HepG2 (cell line): Measurements from ENCODE around the gene NINL. TPM values are rescaled to one million over a fixed set of nuclear protein-coding genes. Genes with fewer than 3 reads are reported as not detected.

Experiments used
- BCL3 ChIP-seq: sonication (generic); formaldehyde crosslinking; IDR thresholded peaks from 2 replicates; pipeline ENCODE4 v1.5.1; 2020; ENCODE audit warnings: mild to moderate bottlenecking, missing genetic modification reagents, moderate library complexity
- CREB1 ChIP-seq, 2 experiments: fragments of 450-650 bp in 1 of 2; IDR thresholded peaks; 2 replicates each; pipeline ENCODE4 v1.6.1; 2016 to 2017; ENCODE audit warnings: control low read depth in 1 of 2, mild to moderate bottlenecking in 1 of 2, missing compliant biosample characterization in 1 of 2, missing genetic modification characterization in 1 of 2
- ERF ChIP-seq: IDR thresholded peaks from 2 replicates; pipeline ENCODE4 v1.6.1; 2018; ENCODE audit warnings: missing biosample characterization, missing genetic modification reagents
- GFI1 ChIP-seq: sonication (generic); formaldehyde crosslinking; IDR thresholded peaks from 2 replicates; pipeline ENCODE4 v1.5.0; 2020; ENCODE audit warnings: missing genetic modification reagents, mild to moderate bottlenecking, borderline replicate concordance
- NFE2L1 ChIP-seq: sonication (generic); formaldehyde crosslinking; IDR thresholded peaks from 2 replicates; pipeline ENCODE4 v1.4.0; 2020; ENCODE audit warnings: missing genetic modification reagents, mild to moderate bottlenecking, borderline replicate concordance
- PLSCR1 ChIP-seq: sonication (generic); formaldehyde crosslinking; IDR thresholded peaks from 2 replicates; pipeline ENCODE4 v1.5.0; 2020; ENCODE audit warnings: missing genetic modification reagents, mild to moderate bottlenecking, borderline replicate concordance
- TIGD3 ChIP-seq: sonication (generic); formaldehyde crosslinking; IDR thresholded peaks from 2 replicates; pipeline ENCODE4 v1.5.1; 2020; ENCODE audit warnings: mild to moderate bottlenecking, missing genetic modification reagents, borderline replicate concordance
- WIZ ChIP-seq: sonication (generic); formaldehyde crosslinking; IDR thresholded peaks from 2 replicates; pipeline ENCODE4 v1.5.1; 2020; ENCODE audit warnings: mild to moderate bottlenecking, missing genetic modification reagents
- ZHX2 ChIP-seq, 2 experiments: sonication (generic) in 1 of 2; formaldehyde crosslinking in 1 of 2; IDR thresholded peaks; 2 replicates each; pipeline versions ENCODE4 v1.6.1 to v1.9.0; 2014 to 2022; ENCODE audit warnings: antibody characterized with exemption in 1 of 2, borderline replicate concordance in 1 of 2, inconsistent platforms in 1 of 2, low read depth in 1 of 2, missing genetic modification reagents in 1 of 2
- ZNF205 ChIP-seq: IDR thresholded peaks from 2 replicates; pipeline ENCODE4 v1.6.1; 2018; ENCODE audit warnings: missing biosample characterization, missing genetic modification reagents
- ZNF337 ChIP-seq: sonication (generic); formaldehyde crosslinking; IDR thresholded peaks from 2 replicates; pipeline ENCODE4 v1.5.1; 2020; ENCODE audit warnings: missing genetic modification reagents, low read depth, mild to moderate bottlenecking, borderline replicate concordance
- ZNF367 ChIP-seq: sonication (generic); formaldehyde crosslinking; IDR thresholded peaks from 2 replicates; pipeline ENCODE4 v1.4.0; 2020; ENCODE audit warnings: missing genetic modification reagents, borderline replicate concordance
- ZNF431 ChIP-seq: sonication (generic); formaldehyde crosslinking; IDR thresholded peaks from 2 replicates; pipeline ENCODE4 v1.9.0; 2022; ENCODE audit warnings: missing genetic modification reagents, low read depth, mild to moderate bottlenecking, borderline replicate concordance
- polyA plus RNA-seq, 8 experiments: library from polyadenylated mRNA; depleted of rRNA in 3 of 8; stranded (reverse) in 7 of 8; unstranded in 1 of 8; fragments of >200 nt; fragmentation: Illumina TruSeq in 4 of 8; extraction: Trizol in 4 of 8; gene quantifications; 2 replicates each; pipeline versions ENCODE4 v1.2.1 to v1.2.3, GENCODE V29; 2011 to 2016; ENCODE audit warnings: low read depth in 4 of 8, missing spikeins in 1 of 8, mixed read lengths in 1 of 8; ENCODE audit not compliant: insufficient read depth in 1 of 8
- total RNA-seq, 5 experiments: library from RNA; depleted of rRNA; stranded (reverse); fragments of >200 nt; fragmentation: Illumina TruSeq; extraction: Trizol; gene quantifications; 2 replicates each; pipeline ENCODE4 v1.2.3, GENCODE V29; 2016; ENCODE audit warnings: low read depth in 1 of 5
- TF ChIP-seq, protein P1 (sequence below): sonication (generic); formaldehyde crosslinking; IDR thresholded peaks from 2 replicates; pipeline ENCODE4 v1.4.0; 2020; ENCODE audit warnings: mild to moderate bottlenecking, missing genetic modification reagents
- TF ChIP-seq, protein P2 (sequence below): IDR thresholded peaks from 2 replicates; pipeline ENCODE4 v1.6.1; 2016; ENCODE audit warnings: low read depth, control low read depth

The NINL gene
- total and polyA plus RNA-seq, 2 of the 13 experiments (the other 11 are each of a cell fraction or from before 2014, with no cell fraction given), result 32.3 to 34.3 TPM

DNA sequence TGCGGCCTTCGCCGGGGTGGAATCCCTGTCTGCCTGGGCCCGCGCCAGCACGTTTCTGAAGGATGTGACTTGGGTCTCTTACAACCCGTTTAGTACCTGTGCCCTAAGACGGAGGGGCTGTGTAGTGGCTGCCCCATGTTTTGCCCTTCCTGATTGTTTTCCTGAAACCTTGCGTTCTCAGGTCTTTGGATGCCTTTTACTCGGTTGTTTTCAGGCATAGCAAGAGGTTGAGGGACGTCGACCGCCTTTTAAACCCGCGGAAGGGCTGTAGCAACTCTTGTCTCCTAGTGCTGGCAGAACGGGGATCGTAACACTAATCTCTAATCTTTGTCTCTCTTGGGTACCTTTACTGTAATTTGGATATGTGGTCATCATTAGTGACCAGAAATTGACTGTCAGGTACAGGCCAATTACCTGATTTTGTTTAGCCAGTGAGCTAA lies 39.2 kb upstream of the NINL start (continued):
- 0 out of 2 replicates have a peak, but pooled peaks have one; percentile 63 for TF ChIP-seq ZHX2 (IDR thresholded peaks at IDR 0.05; ENCODE audit: low read depth)
- TF ChIP-seq ZHX2 (CRISPR knock-in tag; IDR thresholded peaks at IDR 0.05; ENCODE audit: borderline replicate concordance), result no peak; the same call in 1 of the 2 replicates
- TF ChIP-seq ZNF205 (CRISPR knock-in tag), result 0 out of 2 replicates have a peak, but pooled peaks have one; percentile 48
- no peak for TF ChIP-seq ZNF367
- TF ChIP-seq ZNF431, result peak; percentile 94; the same call in 1 of the 2 replicates
- TF ChIP-seq, protein P1, sequence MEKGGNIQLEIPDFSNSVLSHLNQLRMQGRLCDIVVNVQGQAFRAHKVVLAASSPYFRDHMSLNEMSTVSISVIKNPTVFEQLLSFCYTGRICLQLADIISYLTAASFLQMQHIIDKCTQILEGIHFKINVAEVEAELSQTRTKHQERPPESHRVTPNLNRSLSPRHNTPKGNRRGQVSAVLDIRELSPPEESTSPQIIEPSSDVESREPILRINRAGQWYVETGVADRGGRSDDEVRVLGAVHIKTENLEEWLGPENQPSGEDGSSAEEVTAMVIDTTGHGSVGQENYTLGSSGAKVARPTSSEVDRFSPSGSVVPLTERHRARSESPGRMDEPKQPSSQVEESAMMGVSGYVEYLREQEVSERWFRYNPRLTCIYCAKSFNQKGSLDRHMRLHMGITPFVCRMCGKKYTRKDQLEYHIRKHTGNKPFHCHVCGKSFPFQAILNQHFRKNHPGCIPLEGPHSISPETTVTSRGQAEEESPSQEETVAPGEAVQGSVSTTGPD (CRISPR knock-in tag), result peak; percentile 0; the same call in 1 of the 2 replicates
- TF ChIP-seq ZNF337 (CRISPR knock-in tag), result no peak
- TF ChIP-seq GFI1 (CRISPR knock-in tag), result peak; percentile 78
- TF ChIP-seq BCL3 (CRISPR knock-in tag), result 0 out of 2 replicates have a peak, but pooled peaks have one; percentile 40
- 0 out of 2 replicates have a peak, but pooled peaks have one; percentile 88 for TF ChIP-seq WIZ (CRISPR knock-in tag)
- no peak for TF ChIP-seq TIGD3 (CRISPR knock-in tag)
- TF ChIP-seq ERF, result 0 out of 2 replicates have a peak, but pooled peaks have one; percentile 16
- peak; percentile 10 for TF ChIP-seq PLSCR1 (CRISPR knock-in tag)
- peak; percentile 93 for TF ChIP-seq NFE2L1 (CRISPR knock-in tag)
- TF ChIP-seq, protein P2, sequence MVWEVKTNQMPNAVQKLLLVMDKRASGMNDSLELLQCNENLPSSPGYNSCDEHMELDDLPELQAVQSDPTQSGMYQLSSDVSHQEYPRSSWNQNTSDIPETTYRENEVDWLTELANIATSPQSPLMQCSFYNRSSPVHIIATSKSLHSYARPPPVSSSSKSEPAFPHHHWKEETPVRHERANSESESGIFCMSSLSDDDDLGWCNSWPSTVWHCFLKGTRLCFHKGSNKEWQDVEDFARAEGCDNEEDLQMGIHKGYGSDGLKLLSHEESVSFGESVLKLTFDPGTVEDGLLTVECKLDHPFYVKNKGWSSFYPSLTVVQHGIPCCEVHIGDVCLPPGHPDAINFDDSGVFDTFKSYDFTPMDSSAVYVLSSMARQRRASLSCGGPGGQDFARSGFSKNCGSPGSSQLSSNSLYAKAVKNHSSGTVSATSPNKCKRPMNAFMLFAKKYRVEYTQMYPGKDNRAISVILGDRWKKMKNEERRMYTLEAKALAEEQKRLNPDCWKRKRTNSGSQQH, result no peak
- no peak for TF ChIP-seq CREB1 (IDR thresholded peaks at IDR 0.05)
- no peak for TF ChIP-seq CREB1 (CRISPR knock-in tag; IDR thresholded peaks at IDR 0.05)
